Gastrocnemius medialis (tissue), 4 donors: ENCODE results near the gene ANXA7.

Experiments used
- POLR2A ChIP-seq, 2 donors: fragments of 450-650 bp; IDR thresholded peaks; one replicate each; pipeline ENCODE4 v1.6.1; 2017; ENCODE audit warnings: antibody characterized with exemption in 2 of 2, mild to moderate bottlenecking in 2 of 2, moderate library complexity in 2 of 2
- TF ChIP-seq, protein P1 (sequence below), 5 experiments: fragments of 450-650 bp in 3 of 5; fragments of 200-600 bp in 2 of 5; sonication (generic) in 2 of 5; IDR thresholded peaks in 4 of 5; conservative IDR thresholded peaks in 1 of 5; 1 replicate in 4 of 5; 2 replicates in 1 of 5; pipeline ENCODE4 v1.5.1; 2016 to 2019; ENCODE audit warnings: antibody characterized with exemption in 5 of 5, mild to moderate bottlenecking in 3 of 5, moderate library complexity in 3 of 5

DNA sequence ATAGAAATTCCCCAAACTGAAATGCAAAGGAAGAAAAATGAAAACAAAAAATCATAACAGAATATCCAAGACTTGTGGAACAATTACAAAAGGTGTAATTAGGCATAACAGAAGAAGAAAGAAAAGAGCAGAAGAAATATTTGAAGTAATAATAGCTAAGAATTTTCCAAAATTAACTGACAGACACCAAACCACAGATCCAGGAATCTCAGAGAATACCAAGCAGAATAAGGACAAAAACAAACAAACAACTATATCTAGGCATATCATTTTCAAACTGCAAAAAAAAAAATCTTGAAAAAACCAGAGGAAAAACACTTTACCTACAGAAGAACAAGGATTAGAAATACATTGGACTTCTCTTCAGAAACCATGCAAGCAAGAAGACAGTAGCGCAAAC lies 80.7 kb downstream of the ANXA7 start:
- TF ChIP-seq, protein P1, sequence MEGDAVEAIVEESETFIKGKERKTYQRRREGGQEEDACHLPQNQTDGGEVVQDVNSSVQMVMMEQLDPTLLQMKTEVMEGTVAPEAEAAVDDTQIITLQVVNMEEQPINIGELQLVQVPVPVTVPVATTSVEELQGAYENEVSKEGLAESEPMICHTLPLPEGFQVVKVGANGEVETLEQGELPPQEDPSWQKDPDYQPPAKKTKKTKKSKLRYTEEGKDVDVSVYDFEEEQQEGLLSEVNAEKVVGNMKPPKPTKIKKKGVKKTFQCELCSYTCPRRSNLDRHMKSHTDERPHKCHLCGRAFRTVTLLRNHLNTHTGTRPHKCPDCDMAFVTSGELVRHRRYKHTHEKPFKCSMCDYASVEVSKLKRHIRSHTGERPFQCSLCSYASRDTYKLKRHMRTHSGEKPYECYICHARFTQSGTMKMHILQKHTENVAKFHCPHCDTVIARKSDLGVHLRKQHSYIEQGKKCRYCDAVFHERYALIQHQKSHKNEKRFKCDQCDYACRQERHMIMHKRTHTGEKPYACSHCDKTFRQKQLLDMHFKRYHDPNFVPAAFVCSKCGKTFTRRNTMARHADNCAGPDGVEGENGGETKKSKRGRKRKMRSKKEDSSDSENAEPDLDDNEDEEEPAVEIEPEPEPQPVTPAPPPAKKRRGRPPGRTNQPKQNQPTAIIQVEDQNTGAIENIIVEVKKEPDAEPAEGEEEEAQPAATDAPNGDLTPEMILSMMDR (IDR thresholded peaks at IDR 0.05 in 4 of 5, conservative IDR thresholded peaks at IDR 0.05 in 1 of 5): no peak
- TF ChIP-seq POLR2A (IDR thresholded peaks at IDR 0.05): no peak
